ENCODE measurements around the gene ZNF888.
"Not testable (repeated sequence)": the region's sequence is repeated elsewhere in the genome, so short reads cannot be mapped to it uniquely, and the experiment has no call there.

ZNF888 gene

DNA sequence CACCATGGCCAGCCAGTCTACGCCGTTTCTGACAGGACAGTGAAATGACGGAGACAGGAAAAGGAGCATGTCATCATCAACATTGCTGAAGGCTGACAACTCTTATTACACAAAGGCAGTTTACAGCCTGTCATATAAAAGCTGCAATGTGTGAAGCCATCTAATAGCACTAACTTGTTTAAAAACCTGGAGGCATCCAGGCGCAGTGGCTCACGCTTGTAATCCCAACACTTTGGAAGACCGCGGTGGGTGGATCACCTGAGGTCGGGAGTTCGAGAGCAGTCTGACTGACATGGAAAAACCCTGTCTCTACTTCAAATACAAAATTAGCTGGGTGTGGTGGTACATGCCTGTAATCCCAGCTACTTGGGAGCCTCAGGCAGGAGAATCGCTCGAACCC, 55.2 kb downstream of the ZNF888 start:
- DNase-seq, result not testable (repeated sequence)

DNA sequence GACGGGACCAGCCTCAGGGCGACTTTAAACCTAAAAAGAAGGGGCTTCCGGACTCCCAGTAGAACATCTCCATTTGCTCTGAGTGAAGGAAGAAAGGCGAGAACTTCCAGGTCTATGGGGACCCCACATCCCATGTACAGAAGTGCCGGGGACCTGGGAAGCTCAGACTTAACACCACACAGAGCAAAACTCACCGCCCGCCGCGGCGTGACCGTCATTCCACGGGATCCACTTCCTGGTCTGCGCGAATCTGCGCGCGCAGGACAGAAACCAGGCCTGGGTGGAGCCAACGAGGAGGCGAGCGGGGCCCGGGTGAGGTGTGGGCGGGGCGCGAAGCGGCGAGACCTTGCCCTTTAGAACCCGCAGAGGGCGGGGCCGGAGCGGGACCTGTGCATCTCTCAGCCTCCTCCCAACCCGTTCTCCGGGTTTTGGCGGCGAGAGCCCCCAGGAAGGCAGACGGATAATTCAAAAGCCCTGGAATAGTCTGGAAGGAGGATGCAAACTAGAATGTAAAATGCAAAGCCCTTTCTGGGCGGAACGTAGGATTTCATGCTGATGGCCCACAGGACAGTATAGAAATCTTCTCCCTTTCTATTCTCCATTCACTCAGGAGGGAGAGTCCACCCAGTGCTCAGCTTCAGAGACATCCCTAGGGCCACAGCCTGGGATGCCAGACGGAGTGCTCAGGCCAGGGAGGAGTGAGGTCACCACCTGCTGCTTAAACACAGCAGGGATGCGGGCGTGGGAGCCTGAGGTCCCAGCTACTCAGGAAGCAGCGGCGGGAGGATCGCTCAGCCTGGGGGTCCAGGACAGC, 65.6 kb downstream of the ZNF888 start, which contains the start of gene ZNF468:
ZNF468 (minus strand) TSS at position 242 of the 814 bp plus-strand sequence. CDS start 3,347 bp downstream, outside the sequence.
- peak; percentile 42 for DNase-seq

DNA sequence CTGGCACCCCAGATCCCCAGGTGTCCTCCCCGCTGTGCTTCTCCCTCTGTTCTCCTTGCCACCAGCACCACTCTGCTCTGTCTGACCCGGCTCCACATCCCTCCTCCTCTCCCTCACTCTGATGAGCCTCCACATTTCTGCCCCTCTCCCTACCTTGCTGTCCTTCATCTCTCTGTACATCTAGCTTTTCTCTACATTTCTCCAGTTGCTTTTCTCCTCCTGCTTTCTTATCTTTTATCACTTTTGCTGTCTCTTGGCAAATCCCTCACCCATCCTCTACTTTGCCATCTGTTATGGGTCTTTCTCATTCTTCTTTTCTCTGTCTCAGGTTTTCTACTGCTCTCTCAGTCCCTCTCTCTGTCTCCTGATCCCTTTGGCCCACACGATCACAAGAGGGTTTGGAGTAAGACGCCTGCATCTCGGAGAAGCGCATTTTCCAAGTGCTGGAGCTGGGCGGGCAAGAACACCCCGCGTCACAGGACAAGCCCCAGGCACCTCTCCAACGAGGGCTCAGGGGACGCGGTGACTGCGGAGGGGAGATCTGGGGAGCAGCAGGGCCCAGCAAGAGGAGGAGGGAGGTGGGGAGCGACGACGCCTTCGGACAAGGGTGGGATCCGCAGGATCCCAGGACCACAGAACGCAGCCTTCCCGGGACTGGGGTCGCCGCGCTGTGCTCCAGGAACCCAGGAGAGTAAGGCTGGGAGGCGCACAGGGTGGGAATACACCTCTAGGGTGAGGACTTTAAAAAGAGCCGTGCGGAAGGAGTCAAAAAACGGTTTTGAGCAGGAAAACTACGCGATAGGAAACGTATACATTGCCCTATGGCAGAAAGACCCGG, 66.5 kb downstream of the ZNF888 start:
- not testable (repeated sequence) for DNase-seq
